RCC 7860 (cell line): ENCODE measurements around the gene ZFYVE28.

Source experiments
- DNase-seq: peaks from one replicate; pipeline ENCODE4 v3.0.0-alpha.2; 2015; ENCODE audit warnings: low spot score
- FAIRE-seq: peaks from 2 replicates; lab custom pipeline; 2012; peaks lifted over from hg19 to GRCh38; lab: Jason Lieb, UNC

ZFYVE28 gene

DNA sequence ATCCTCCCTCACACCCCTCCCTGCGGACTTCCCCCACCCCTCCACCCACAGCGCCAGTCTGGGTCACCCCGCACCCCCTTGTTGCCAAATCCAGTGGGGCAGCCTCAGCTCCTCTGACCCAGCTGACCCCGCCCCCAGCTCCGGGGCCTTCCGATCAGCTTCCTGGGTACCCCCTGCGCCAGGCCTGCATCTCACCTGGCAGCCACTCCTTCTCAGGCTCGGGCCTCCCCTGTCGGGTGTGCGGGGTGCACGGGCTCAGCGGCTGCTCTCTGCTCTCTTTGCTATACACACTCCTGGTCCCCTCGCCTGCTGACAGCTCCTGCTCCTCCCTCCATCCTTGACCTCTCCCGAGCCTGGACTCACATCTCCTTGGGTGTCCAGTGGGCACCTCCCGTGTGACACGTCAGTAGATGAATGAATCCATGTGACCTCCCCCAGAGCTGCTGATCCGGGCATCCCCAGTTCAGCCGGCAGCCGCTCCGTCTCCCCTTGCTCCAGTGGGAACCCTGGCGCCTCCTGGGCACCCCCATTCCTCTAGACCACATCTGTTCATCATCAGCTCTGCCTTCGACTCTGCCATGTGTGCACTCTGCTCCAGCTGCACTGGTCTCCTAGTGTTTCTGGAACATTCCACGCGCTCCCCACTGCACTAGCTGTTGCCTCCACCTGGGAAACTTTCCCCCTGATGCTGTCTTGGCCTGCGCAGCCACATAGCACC is 10.2 kb upstream of the ZFYVE28 start:
- no peak for DNase-seq
- no peak for FAIRE-seq

DNA sequence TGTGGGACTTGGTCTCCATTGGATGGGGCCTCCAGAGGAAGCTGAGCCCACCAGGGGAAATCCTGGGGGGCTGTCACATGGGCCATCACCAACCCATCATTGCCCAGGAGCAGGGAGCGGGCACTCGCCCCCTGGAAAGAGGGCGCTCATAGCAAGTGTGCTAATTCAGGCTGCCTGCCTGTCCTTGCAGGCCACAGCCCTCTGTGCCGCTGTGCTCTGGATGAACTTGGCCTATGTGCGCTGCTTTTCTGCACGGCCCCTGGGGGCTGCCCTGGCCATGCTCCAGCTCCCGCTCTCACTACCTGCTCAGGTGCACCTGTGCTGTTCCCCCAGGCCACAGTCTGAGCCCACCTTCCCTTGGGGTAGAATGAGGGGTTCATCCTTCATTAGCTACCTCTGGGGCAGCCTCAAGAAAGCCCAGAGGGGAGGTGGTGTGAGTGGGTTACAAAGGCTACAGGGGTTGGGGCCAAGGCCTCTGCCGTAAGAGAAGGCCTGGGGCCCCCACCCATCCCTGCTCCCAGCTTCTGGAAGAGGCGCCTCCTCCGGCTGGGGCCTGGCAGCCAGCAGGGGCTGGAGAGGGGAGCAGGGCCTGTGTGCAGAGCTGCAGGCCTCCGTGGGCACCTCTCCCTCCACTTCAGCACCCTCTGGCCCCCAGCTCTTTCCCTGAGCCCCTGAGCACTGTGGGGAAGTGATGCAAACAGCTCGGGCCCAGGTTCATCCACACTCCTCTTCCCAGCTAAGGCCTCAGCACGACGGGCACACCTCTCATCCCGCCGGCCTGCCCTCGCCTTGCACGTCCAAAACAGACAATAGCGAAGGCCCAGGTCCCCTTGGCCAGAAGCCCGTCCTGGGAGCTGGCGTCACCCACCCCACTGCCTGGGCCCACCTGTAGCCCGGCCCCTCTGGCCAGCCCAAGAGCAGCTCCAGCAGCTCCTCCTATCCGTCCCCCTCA is 9.2 kb upstream of the ZFYVE28 start:
- no peak for FAIRE-seq
- DNase-seq: no peak

DNA sequence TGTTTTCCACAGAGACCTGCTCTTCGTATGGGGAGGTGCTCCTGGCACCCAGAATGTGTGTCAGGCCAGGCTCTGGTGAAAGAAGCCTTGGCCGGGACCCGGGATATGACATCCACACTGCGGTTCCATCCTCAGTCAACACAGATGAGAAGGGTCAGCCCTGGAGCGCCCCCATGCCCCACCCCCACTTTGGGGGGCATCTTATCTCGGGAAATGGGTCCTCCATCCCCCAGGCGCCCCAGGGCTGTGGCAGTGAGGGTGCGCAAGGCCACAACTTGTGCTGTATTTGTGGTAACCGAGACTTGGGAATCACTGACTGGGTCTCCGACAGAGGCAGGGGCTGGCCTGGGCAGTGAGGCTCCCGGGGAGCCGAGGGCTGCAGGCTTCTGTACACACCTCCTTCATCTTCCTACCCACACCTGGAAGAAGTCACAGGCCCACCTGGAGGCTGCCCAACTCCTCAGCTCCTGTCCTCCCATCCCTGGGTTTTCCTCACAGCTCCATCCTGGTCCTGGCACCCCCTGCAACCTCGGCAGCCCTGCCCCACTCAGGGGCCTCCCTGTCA is 8.3 kb upstream of the ZFYVE28 start:
- FAIRE-seq (no peak), DNase-seq (no peak)

DNA sequence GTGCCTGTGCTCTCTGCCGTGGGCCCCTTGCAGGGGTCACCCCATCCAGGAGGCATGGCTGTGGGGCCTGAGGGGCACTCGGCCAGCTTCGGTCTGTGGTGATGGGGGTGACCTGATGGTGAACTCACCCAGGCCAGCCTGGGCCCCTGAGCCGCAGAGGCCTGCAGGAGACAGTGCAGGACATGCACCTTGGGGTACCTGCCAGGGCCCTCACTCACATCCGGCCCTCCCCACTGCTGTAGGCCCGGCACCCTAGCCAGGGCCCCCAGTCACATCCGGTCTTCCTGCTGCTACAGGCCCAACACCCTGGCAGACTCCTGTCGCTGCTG is 7.6 kb upstream of the ZFYVE28 start:
- no peak for DNase-seq

DNA sequence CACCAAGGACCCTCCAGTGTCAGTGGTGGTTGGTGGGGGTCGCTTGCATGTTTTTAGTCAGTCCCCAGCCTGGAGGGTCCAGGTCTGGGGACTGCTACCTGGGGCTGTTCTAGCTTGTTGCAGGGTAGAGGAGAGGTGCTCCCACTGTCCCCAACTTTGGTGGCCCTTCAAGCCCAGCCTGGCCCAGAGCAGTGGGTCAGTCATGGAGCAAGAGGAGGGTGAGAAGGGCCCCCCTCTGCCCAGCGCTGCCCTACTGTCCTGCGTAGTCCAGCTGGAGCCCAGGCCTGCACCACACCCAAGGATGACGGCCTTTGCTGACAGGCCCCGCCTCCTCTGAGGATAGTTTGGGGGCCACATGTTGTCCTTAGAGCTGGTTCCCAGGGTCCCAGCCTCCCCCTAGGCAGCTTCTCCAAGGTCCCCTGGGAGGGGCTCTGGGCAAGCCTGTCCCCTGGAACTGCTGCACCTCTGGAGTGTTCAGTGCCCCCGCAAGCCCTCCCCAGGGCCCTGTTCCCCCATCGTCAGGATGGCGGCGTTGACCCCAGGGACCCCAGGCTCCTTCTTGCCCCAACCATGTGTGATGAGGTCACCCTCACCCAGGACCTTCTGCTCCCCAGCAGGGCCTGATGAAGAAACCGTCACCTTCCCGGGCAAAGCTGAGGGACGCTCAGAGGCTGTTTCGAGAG is 7.1 kb upstream of the ZFYVE28 start:
- FAIRE-seq (no peak), DNase-seq (no peak)

More for the DNA sequence above, 7.6 kb upstream of the ZFYVE28 start:
- FAIRE-seq: no peak

DNA sequence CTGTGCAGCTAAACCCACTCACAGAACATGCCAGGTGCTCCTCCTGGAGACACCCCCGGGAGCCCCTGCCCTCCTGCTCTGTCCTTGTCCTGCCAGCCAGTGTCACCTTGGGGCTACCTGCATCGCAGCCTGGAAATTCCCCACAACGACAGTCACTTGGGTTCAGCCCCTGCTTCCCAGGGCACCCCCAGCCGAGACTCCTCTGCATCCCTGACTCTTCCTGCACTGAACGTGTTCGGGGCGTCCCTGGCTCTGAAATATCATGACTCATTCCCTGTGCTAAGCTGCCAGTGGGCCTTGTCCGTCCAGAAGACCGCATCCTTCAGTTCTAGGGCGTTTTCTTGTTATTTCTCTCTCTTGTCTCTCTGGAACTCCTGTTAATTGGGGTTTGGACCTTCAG is 6.1 kb upstream of the ZFYVE28 start:
- no peak for DNase-seq
- no peak for FAIRE-seq

DNA sequence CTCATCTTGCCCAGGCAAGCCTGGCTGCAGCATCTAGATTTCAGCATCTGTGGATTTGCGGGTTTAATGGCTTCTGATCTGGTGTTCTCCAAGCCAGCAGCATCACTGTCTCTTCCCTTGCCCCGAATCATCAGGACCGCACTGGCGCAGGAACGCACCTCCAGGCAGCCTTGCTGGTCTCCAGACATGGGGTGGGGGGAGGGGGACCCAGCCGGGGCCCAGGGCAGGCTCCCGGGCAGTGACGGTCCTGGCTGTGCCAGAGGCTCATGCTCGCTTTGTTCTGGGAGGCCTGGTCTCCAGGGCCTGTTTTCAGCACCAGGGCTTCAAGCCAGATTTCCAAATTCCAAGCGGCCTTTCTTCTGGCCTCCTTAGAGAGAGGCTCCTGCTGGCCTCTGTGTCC is 5.2 kb upstream of the ZFYVE28 start:
- no peak for FAIRE-seq
- DNase-seq: no peak

DNA sequence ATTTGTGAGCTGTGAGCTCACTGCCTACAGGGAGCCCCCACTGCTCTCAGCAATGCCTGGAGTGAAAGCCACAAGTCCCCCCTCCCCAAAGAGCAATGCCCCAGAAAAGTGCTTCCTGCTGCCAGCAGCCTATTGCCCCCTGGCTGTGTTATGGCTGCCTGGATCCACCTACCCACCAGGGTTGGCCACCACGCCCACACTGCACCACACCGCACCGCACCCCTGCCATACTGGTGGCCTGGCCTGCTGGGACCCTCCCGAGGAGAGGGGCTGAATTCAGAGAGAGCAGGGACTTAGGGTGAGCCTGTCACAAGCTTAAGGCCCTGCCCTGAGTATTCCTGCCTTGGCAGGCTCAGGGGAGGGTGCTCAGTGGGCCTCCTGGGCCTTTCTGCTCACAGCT is 4.6 kb upstream of the ZFYVE28 start:
- FAIRE-seq (no peak), DNase-seq (no peak)

DNA sequence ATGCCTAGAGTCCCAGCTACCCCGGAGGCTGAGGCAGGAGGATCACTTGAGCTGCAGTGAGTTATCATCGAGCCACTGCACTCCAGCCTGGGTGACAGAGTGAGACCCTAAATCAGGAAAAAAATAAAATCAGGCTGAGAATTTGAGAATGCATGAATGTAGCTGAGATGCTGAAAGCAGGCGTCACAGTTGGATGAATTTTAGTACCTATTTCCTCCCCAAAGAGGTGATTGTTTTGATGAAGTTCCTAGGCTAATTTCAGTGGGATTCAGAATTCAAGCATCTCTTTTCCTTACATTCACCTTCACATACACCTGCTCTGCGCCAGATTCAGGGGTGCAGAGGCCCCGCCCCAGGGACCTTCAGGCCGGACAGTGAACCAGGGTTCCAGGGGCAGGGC is 3.5 kb upstream of the ZFYVE28 start:
- no peak for FAIRE-seq
- no peak for DNase-seq

DNA sequence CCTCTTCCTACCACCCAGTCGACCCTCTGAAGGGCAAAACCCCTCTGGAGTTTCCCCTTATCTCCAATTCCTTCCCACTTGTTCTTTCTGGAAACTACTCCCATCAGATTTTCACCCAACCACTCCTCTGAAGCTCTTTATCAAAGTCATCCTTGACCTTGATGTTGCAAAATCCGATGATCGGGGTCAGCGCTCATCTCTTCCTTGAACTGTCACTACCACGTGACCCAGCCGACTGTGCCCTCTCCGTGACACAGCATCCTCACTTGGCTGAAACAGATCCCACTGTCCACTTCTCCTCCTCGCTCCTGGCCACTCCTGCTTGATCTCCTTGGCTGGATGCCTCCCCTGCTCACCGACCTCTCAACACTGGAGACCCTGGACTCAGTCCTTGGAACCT is 1.4 kb upstream of the ZFYVE28 start:
- no peak for FAIRE-seq
- no peak for DNase-seq

DNA sequence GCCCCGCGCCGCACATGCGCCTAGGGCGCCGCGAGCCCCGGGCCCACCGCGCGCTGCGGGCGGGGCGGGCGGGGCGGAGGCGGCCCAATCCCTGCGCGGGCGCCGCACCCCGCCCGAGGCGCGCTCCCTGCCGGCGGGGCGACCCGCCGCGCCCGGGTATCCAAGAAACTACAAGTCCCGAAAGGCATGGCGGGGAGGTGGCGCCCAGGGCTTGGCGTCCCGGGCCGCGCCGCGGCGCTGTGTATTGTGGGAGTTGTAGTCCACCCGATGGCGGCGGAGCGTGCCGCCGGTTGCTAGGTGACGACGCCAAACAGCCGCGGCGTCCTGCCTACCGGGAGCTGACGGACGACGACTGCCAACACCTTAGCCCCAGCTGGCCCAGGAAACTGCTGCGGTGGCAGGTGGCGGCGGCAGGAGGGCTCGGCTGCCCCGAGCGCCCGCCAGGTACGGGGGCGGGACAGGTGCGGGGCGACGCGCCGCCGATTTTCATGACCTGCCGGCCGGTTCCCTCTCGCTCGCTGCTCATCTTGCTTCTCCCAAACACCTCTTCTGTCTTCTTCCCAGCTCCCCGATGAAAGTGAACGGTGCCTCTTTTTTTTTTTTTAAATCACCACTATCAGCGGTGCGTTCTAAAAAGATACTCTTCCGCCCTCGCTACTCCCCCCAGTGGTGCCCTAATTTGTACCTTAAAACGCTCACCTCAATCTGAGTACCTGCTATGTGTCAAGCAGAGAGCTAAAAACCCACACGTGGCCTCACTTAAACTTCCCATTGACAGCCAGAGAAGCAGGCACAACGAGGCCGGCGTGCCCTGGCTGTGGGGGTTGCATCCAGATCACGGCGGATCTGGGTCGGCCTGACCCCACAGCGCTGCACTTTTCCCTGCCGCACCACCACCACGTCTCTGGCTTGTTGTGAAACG is 466 bp upstream of the ZFYVE28 start, which contains the start of gene CFAP99:
TSS of gene CFAP99 (plus strand) at position 306 of the 922 bp plus-strand sequence.
- peak; percentile 84 for DNase-seq
- FAIRE-seq: no peak

DNA sequence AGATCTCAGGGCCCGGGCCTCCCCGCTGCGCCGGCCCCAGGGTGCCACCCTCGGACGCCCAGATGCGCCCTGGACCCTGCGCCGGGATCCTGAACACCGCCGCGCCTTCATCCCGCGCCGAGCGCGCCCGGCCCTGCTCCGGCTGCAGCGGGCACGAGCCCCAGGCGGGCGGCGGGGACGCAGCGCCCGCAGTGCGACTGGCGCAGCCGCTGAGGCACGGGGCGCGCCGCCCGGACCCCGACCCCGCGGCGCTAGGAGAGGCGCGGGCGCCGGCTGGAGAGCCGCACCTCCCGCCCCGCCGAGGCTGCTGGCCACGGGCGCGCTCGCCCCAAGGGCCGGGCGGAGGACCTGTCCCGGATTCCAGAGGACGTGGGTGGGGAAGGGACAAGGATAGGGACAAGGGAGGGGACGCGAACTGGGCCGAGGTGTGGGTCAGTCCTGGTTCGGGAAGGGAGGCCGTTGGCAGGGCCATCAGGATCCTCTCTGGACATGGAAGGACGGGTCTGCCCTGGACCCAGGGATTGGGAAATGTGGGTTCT is 1.1 kb downstream of the ZFYVE28 start:
- DNase-seq (no peak), FAIRE-seq (no peak)

DNA sequence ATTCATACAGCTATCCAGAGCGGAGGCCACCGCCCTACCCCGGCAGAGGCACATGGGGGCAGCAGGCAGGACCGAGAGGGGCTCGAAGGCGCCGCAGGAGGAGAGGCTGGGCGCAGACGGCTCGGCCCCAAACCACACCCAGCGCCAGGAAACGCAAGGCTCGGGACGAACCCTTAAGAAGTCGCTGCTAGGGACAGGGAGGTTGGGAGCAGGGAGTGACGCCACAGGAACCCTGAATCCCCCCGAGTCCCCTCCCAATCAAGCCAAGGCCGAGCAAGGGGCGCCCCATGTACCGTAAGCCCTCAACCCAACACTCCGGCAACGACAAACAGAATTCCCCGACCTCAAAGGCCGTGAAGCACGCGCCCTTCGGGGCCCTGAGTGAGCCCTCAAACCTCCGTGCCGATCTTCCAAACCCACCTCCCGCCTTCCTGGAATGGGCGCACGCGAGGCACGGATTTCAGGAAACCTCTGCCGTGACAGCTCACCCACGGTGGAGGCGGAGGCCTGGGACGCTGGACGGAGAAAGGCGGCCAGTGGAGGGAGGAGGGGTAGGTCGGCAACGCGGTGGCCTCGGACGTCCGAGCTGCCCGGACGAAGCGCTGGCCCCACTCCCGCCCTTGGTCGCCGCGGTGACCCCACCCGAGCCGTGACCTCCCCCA is 1.8 kb downstream of the ZFYVE28 start:
- FAIRE-seq: no peak
- DNase-seq: no peak

DNA sequence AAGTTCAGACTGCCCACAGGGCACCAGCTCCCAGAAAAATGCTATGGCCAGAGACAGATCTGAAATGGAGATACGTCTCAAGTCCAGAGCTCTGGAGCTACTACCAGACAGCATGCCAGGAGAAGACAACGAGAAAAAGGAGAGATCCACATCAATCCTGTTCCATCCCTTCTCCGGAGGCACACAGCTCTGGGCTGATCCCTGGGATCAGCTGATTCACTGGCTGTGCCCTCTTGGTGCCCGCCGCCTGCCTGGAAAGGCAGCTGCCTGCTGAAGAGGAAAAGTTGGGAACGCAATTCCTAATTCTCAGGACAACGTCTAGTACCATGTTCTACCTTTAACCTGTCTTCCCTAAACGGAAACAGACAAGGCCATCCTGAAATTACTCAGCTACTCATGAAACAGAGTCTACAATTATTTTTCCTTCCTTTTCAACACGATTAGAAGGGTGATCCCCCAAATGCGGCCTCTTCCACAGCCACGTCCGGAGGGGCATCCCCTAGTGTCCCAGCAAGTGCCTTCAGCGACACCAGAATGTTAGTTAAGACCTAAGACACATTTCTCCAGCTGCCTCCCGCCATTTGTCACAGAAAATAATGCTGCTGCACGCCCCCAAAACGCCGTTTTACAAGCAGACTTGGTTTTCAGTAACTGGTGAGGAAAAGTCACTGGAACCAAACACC is 2.4 kb downstream of the ZFYVE28 start:
- FAIRE-seq: no peak
- no peak for DNase-seq

DNA sequence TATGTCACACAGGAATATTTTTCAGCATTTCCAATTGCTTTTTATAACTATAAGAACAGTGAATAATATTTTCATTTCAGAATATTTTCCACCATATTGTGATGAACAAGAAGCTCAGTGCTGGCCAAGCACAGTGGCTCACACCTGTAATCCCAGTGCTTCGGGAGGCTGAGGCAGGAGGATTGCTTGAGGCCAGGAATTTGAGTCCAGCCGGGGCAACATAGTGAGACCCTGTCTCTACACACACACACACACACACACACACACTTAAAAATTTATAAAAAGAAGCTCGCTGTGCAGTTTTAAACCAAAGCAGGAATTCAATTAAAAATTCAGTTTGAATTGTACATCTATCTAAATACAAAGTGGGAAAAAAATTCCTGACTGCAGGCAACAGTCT is 3.2 kb downstream of the ZFYVE28 start:
- DNase-seq (no peak), FAIRE-seq (no peak)

DNA sequence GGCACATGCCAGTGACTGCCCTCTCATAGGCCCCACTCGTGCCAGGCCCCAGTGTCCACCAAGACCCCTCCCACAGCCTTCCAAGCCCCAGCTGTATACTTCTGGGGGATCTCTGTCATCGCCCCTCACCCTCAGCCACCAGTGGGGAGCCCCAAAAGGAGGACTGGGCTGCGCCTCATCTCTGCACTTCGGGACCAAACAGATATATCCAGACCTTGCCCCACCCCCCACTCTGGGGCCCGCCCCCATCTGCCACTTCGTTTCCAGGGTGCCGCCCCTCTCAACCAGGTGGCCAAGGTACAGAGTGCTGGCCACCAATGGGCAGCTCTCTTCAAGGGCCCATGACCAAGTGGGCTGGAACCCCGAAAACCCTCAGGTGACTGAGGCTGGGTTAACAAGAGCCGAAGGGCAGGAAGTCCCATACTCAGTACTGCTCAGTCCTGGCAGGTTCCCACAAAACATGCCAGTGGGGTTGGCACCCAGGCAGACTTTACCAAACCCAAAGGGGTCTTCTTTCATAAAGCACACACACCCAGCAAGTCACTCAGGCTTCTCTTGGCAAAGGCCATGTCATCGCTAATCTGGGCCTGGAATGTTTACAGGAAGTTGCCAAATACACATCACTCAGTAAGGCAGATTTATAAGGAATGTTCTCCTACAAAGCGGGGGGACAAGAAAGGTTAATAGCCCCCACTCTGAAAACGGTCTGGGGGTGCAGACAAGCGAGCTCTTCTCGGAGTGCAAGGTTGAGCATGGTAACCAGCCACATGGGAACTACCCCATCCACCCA is 4.4 kb downstream of the ZFYVE28 start:
- no peak for FAIRE-seq
- DNase-seq: no peak

DNA sequence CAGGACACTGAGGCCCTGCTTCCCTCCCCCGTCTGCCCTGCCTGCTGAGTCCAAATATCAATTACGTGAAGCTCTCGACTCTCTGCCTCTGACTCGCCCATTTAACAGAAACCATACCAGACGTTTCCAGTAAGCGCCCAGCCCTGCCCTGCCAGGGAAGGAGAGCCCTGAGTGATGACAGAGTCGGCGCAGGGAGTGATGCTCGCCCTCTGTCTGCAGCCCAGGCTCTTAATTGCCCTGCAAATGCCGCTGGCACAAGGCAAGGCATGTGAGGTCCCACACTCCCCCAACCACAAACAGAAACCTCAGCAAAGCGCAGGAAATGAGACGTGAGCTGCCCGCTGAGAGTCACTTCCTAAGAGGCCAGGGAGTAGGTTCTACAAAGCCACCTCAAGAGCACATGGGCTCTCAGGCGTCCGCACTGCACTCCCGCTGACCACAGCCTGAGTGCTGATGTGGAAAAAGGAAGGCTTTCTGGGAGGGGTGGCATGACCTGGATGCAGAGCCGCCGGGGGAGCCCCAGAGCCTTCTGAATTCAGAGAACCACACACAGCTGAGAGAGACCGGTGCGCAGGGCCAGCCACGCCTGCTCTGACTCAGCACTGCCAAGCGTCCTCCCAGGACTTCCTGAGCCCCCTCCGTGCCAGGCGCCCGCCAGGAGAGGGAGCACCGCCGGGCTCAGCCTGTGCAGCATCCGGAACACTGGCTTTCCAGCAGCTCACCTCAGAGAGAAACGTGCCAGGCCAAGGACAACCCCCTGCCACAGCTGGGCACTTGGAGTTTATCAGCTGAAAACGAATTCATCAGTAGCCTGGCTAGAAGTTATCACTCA is 5.3 kb downstream of the ZFYVE28 start:
- DNase-seq (peak; percentile 99), FAIRE-seq (peak; percentile 93)
